GM12801 (cell line): ENCODE measurements around the gene MFSD8.

Experiments used
- TF ChIP-seq, protein P1 (sequence below): IDR thresholded peaks from one replicate; pipeline ENCODE4 v1.5.1; 2011; ENCODE audit warnings: control low read depth; ENCODE audit not compliant: insufficient read length; ENCODE audit errors: extremely low read depth

MFSD8 gene

DNA sequence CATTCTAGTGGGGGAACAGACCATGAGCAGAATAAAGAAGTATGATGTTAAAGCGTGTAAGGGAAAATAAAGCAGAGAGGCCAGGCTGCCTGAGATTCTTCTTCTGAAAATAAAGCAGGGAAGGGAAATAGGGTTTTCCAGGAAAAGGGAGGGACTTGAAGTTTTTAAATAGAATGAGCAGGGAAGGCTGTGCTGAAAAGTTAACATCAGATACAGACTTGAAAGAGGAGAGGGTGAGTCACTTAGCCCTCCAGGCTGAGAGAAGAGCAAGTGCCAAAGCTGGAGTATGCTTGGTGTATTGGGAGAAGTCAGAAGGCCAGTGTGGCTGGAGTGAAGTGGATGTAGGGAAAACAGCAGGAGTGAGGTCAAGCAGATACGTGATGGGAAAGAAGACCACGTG lies 94.3 kb downstream of the MFSD8 start:
- TF ChIP-seq, protein P1, sequence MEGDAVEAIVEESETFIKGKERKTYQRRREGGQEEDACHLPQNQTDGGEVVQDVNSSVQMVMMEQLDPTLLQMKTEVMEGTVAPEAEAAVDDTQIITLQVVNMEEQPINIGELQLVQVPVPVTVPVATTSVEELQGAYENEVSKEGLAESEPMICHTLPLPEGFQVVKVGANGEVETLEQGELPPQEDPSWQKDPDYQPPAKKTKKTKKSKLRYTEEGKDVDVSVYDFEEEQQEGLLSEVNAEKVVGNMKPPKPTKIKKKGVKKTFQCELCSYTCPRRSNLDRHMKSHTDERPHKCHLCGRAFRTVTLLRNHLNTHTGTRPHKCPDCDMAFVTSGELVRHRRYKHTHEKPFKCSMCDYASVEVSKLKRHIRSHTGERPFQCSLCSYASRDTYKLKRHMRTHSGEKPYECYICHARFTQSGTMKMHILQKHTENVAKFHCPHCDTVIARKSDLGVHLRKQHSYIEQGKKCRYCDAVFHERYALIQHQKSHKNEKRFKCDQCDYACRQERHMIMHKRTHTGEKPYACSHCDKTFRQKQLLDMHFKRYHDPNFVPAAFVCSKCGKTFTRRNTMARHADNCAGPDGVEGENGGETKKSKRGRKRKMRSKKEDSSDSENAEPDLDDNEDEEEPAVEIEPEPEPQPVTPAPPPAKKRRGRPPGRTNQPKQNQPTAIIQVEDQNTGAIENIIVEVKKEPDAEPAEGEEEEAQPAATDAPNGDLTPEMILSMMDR: no peak

- TF ChIP-seq, protein P1: no peak
Observed at GRCh38 chr4:127870281-127870680, 94.7 kb downstream of the MFSD8 start.

DNA sequence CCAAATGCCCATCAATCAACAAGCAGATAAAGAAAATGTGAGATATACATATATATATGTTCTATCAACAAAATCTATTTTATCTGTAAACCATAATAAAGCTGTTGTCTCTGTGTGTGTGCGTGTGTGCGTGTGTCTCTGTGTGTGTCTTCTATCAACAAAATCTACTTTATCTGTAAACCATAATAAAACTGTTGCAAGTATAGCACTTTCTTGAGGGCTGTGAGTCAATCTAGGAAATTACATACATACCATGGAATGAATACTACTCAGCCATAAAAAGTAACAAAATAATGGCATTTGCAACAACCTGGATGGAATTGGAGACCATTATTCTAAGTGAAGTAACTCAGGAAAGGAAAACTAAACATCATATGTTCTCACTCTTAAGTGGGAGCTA lies 96.8 kb downstream of the MFSD8 start:
- TF ChIP-seq, protein P1: no peak
